MV-4-11 (cell line): Measurements from ENCODE around the gene DOK5.

Source experiments
- DNase-seq: peaks from one replicate; lab custom pipeline; 2025; lab: John Stamatoyannopoulos, UW

Gene DOK5

GRCh38 chr20:54559890-54560289, 84.5 kb downstream of the DOK5 start:
- DNase-seq: no peak

- no peak for DNase-seq
Measured at GRCh38 chr20:54560357-54560756, 85.0 kb downstream of the DOK5 start.

GRCh38 chr20:54565255-54565654, 89.9 kb downstream of the DOK5 start:
- DNase-seq: no peak

- DNase-seq: no peak
Measured at GRCh38 chr20:54566031-54566688, 90.8 kb downstream of the DOK5 start.

DNA sequence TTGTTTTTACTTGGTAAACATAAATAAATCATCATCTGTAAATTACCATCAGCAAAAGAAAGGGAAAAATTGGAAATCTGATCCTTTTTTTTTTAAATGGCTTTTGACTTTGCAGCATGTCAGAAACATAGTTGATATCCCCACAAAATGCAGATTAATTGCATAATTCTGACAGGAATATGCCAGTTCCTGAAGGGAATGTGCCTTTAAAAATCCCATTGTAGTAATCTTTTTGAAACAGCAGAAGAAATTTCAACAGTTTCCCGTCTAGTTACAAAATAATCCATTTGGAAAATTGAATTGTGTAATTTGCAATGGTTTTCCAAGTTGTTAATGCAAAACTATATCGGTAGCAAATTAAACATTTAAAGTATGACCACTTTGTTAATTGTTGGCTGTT, 95.2 kb downstream of the DOK5 start:
- no peak for DNase-seq

GRCh38 chr20:54572665-54573435, 97.5 kb downstream of the DOK5 start:
- no peak for DNase-seq

GRCh38 chr20:54573838-54574237, 98.4 kb downstream of the DOK5 start:
- no peak for DNase-seq

GRCh38 chr20:54576518-54576917, 101.1 kb downstream of the DOK5 start:
- no peak for DNase-seq

GRCh38 chr20:54577637-54578036, 102.2 kb downstream of the DOK5 start:
- no peak for DNase-seq

GRCh38 chr20:54585217-54585616, 109.8 kb downstream of the DOK5 start:
- no peak for DNase-seq

DNA sequence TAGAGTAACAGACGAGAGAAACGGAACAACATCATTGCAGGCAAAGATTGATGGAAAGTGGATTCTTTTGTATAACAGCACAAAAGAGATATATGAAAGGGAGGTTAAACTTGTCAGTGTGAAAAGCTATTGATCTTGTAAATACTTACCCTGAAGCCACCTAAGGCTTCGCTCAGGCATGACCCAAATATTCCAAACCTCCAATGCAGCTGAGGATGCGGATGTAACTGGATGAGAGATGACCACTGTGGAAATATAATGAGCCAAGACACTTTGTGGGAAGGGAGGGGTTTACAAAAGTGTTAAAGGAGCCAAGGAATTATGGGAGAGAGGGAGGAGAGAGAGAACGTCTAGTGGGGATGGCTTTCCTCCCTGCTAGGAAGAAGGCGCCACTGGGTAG, 112.0 kb downstream of the DOK5 start:
- DNase-seq: no peak

- DNase-seq: no peak
Measured at GRCh38 chr20:54589402-54590030, 114.1 kb downstream of the DOK5 start.

- DNase-seq: no peak
Measured at GRCh38 chr20:54590856-54591255, 115.5 kb downstream of the DOK5 start.

- DNase-seq: no peak
Measured at GRCh38 chr20:54596651-54597050, 121.3 kb downstream of the DOK5 start.

- no peak for DNase-seq
Measured at GRCh38 chr20:54598352-54598751, 123.0 kb downstream of the DOK5 start.

GRCh38 chr20:54600634-54601033, 125.2 kb downstream of the DOK5 start:
- DNase-seq: no peak

DNA sequence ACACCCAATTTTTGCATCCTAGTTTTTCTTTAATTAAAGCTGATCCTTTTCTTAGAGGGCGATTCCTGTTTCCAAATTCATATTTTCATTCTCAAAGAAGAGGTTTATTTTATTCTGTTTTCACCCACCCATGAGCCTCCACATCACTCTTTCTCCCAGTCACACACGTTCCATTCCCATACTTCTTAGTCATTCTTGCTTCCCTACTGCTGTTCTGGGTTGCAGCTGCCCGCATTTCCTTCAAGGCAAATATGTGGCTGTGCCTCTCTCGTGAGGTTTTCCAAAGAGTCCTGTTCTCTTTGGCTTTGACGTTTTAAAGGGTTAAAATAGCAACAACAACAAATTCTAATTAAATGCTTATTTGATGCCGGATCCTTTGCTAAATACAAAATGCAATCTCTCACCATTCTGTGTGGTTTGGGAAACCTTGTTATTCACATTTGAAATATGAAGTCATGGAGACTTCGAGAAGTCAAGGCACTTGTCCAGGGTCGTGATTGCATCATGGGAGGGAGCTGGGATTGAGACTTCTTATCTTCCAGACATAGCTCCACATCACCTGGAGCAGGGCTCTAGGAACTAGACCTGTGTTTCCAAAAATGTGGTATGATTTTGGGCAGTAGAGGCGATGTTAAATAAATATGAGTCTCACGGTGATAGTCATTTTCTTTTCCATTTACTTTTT, 126.6 kb downstream of the DOK5 start:
- no peak for DNase-seq

DNA sequence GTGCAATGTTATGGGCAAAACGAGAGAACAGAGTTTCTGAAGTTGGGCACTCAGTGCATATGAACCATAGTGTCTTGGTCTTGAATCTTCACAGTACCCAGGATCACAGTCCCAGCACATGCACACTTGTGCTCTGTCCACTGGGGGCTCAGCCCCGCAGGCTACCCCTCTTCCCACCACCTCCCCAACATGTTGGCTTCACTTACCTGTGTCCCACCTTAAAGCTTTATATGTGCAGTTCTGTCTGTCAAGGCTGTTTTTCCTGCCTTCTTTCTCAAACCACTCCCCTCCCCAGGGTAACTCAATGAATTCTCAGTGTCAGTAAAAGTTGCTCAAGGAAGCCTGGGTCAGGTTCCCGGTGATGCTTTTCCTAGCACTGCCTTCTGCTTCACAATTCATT, 129.9 kb downstream of the DOK5 start:
- no peak for DNase-seq

- peak; percentile 95 for DNase-seq
Measured at GRCh38 chr20:54606380-54606779, 131.0 kb downstream of the DOK5 start.

GRCh38 chr20:54608039-54608745, 132.8 kb downstream of the DOK5 start:
- peak; percentile 89 for DNase-seq

DNA sequence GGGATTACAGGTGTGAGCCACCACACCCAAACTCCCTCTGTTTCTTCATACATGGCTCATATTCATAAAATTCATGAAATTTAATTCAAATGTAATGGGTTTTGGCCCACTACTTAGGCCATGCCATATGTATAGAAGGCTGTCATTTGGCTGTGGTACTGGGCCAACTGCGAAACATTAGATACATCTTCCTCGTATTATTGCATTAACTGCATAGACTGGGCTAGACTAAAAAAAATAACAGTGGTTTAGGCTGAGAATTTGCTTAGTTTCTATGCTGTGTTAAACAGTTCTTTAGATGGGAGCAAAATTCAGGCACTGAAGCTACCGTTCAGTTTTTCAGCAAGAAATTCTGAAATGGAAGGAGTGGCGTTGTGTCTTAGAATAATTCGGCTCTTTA, 133.6 kb downstream of the DOK5 start:
- no peak for DNase-seq
